K562 (cell line): Measurements from ENCODE around the gene ISCA1.

ENCODE experiments used
- CTCF ChIP-seq, 3 experiments: IDR thresholded peaks in 2 of 3; conservative IDR thresholded peaks in 1 of 3; 2 replicates each; pipeline ENCODE4 v1.5.1; 2011 to 2012; ENCODE audit warnings: low read length in 3 of 3, mild to moderate bottlenecking in 3 of 3, control low read depth in 2 of 3, improper control_type of control experiment in 1 of 3, inconsistent platforms in 1 of 3, low read depth in 1 of 3, mixed read lengths in 1 of 3, moderate library complexity in 1 of 3; ENCODE audit not compliant: insufficient read depth in 2 of 3
- HDAC1 ChIP-seq, 2 experiments: fragments of 450-650 bp; IDR thresholded peaks; 2 replicates each; pipeline ENCODE4 v1.6.1; 2016 to 2017; ENCODE audit warnings: inconsistent platforms in 1 of 2, mild to moderate bottlenecking in 1 of 2, moderate library complexity in 1 of 2
- JUN ChIP-seq, 2 experiments: sonication (generic) in 1 of 2; formaldehyde crosslinking in 1 of 2; IDR thresholded peaks; 2 replicates each; pipeline versions ENCODE4 v1.6.1 to v1.8.0; 2012 to 2022; ENCODE audit warnings: borderline replicate concordance in 2 of 2, mild to moderate bottlenecking in 2 of 2, improper control_type of control experiment in 1 of 2, low read depth in 1 of 2, low read length in 1 of 2, missing genetic modification reagents in 1 of 2
- SETDB1 ChIP-seq: IDR thresholded peaks from one replicate; pipeline ENCODE4 v1.6.1; 2012; ENCODE audit warnings: low read length, control low read depth, inconsistent platforms
- XRCC3 ChIP-seq: fragments of 450-650 bp; IDR thresholded peaks from 2 replicates; pipeline ENCODE4 v1.6.1; 2017; ENCODE audit warnings: mild to moderate bottlenecking, moderate library complexity

GRCh38 chr9:86250123-86250522 lies 32.2 kb downstream of the ISCA1 start:
- TF ChIP-seq JUN (IDR thresholded peaks at IDR 0.05; ENCODE audit: borderline replicate concordance, low read depth, low read length) (no peak), JUN (CRISPR knock-in tag; IDR thresholded peaks at IDR 0.05; ENCODE audit: borderline replicate concordance) (no peak), CTCF (IDR thresholded peaks at IDR 0.05 in 2 of 3, conservative IDR thresholded peaks at IDR 0.05 in 1 of 3; ENCODE audit: insufficient read depth in 2 of 3, low read depth in 1 of 3, low read length in 3 of 3) (no peak), HDAC1 (IDR thresholded peaks at IDR 0.05) (no peak), SETDB1 (no peak), XRCC3 (no peak)
